ENCODE results near the gene SRPRB. TPM values are rescaled to one million over a fixed set of nuclear protein-coding genes. Genes with fewer than 3 reads are reported as not detected.

SRPRB gene
- total RNA-seq, 1 donor from 2014 or later = 91.5 TPM

Other genes starting within 250 kb of the SRPRB start
- gene CDV3, start 232.1 kb upstream of the SRPRB start, total RNA-seq = 288 and 295 TPM in 2 replicates
- gene TOPBP1, start 143.9 kb upstream of the SRPRB start, total RNA-seq = 90.6 and 91.2 TPM in 2 replicates
- gene TF, start 59.4 kb upstream of the SRPRB start, total RNA-seq = 0.11 and 0.25 TPM in 2 replicates
- gene RAB6B, start 90.1 kb downstream of the SRPRB start, total RNA-seq = 4.6 and 7.6 TPM in 2 replicates
- gene SLCO2A1, start 224.1 kb downstream of the SRPRB start, total RNA-seq = not detected in 2 replicates